Endothelial cell of umbilical vein (primary cell): ENCODE measurements around the gene CUEDC1. TPM values are rescaled to one million over a fixed set of nuclear protein-coding genes. Genes with fewer than 3 reads are reported as not detected.

Source experiments
- BruUV-seq: library from RNA; stranded (reverse); fragments of 400-500 nt; replicated peaks from 2 replicates; lab custom pipeline; 2021; lab: Mats Ljungman, UMichigan
- CTCF ChIA-PET: fragments of 300-600, 350-600 bp; sonication (Branson Sonifier 250); formaldehyde crosslinking; loops from one replicate; lab custom pipeline; 2021; ENCODE audit warnings: antibody characterized with exemption, inconsistent platforms; lab: Charles Lee
- POLR2A ChIA-PET: fragments of 300-600, 350-600 bp; sonication (Branson Sonifier 250); formaldehyde crosslinking; loops from one replicate; lab custom pipeline; 2021; ENCODE audit warnings: antibody characterized with exemption, inconsistent platforms; lab: Charles Lee
- DNase-seq: peaks from one replicate; pipeline ENCODE4 v3.0.0-alpha.2; 2011; ENCODE audit warnings: low read depth, low spot score
- FAIRE-seq: peaks from 2 replicates; lab custom pipeline; 2011; peaks lifted over from hg19 to GRCh38; lab: Jason Lieb, UNC
- H2AFZ ChIP-seq: 2 replicates; pipeline ENCODE4 v1.6.0; 2012; ENCODE audit warnings: low read depth, low read length, control low read depth, inconsistent platforms
- H3K27ac ChIP-seq: 2 replicates; pipeline ENCODE4 v1.5.1; 2011; ENCODE audit warnings: low read depth, mild to moderate bottlenecking, control low read depth, low read length, moderate library complexity; ENCODE audit not compliant: insufficient read depth
- H3K27me3 ChIP-seq, 2 experiments: 2 replicates each; pipeline versions ENCODE4 v1.6.0 to v1.6.1; 2011; ENCODE audit warnings: low read length in 2 of 2, mixed read lengths in 1 of 2; ENCODE audit not compliant: control insufficient read depth in 2 of 2, insufficient read depth in 2 of 2
- H3K36me3 ChIP-seq, 2 experiments: 2 replicates in 1 of 2; 3 replicates in 1 of 2; pipeline ENCODE4 v1.5.1; 2011; ENCODE audit warnings: low read length in 2 of 2, mild to moderate bottlenecking in 1 of 2, moderate library complexity in 1 of 2; ENCODE audit not compliant: control insufficient read depth in 2 of 2, insufficient read depth in 2 of 2; ENCODE audit errors: extremely low read depth in 1 of 2
- H3K4me1 ChIP-seq: 3 replicates; pipeline ENCODE4 v1.5.1; 2011; ENCODE audit warnings: mild to moderate bottlenecking, low read length; ENCODE audit not compliant: control insufficient read depth, insufficient read depth; ENCODE audit errors: extremely low read depth
- H3K4me2 ChIP-seq: 2 replicates; pipeline ENCODE4 v1.6.1; 2011; ENCODE audit warnings: low read length, control low read depth, mixed read lengths; ENCODE audit not compliant: insufficient read depth
- H3K4me3 ChIP-seq, 3 experiments: fragments of 200-600 bp in 1 of 3; sonication (generic), shearing (Covaris generic) in 1 of 3; replicated peaks in 1 of 3; 2 replicates each; pipeline ENCODE4 v1.5.1; 2011 to 2016; ENCODE audit warnings: control low read depth in 3 of 3, low read length in 3 of 3, mild to moderate bottlenecking in 2 of 3, inconsistent platforms in 1 of 3, low read depth in 1 of 3, moderate library complexity in 1 of 3; ENCODE audit not compliant: insufficient read depth in 1 of 3
- H3K79me2 ChIP-seq: 2 replicates; pipeline ENCODE4 v1.6.0; 2012; ENCODE audit warnings: low read length, inconsistent platforms; ENCODE audit not compliant: control insufficient read depth, insufficient read depth
- H3K9ac ChIP-seq: replicated peaks from 2 replicates; pipeline ENCODE3; 2011; ENCODE audit warnings: low read length, control low read depth; ENCODE audit not compliant: insufficient read depth; ENCODE audit errors: extremely low read depth
- H3K9me1 ChIP-seq: replicated peaks from 3 replicates; pipeline ENCODE4 v1.6.0; 2011; ENCODE audit warnings: mild to moderate bottlenecking, low read length; ENCODE audit not compliant: control insufficient read depth, insufficient read depth; ENCODE audit errors: extremely low read depth
- H3K9me3 ChIP-seq: replicated peaks from 2 replicates; pipeline ENCODE4 v1.5.1; 2012; ENCODE audit warnings: low read length, inconsistent platforms; ENCODE audit not compliant: control insufficient read depth, insufficient read depth
- H4K20me1 ChIP-seq: replicated peaks from 2 replicates; pipeline ENCODE3; 2011; ENCODE audit warnings: mild to moderate bottlenecking, low read length; ENCODE audit not compliant: control insufficient read depth, insufficient read depth; ENCODE audit errors: extremely low read depth
- EZH2 ChIP-seq: IDR thresholded peaks from 2 replicates; pipeline ENCODE4 v1.6.1; 2012; ENCODE audit warnings: borderline replicate concordance, low read depth, mild to moderate bottlenecking, moderate library complexity, low read length, inconsistent platforms; ENCODE audit not compliant: severe bottlenecking
- FOS ChIP-seq: IDR thresholded peaks from 2 replicates; pipeline ENCODE4 v1.6.1; 2011; ENCODE audit warnings: mild to moderate bottlenecking, low read length, moderate library complexity, borderline replicate concordance; ENCODE audit not compliant: insufficient read depth
- GATA2 ChIP-seq: IDR thresholded peaks from 2 replicates; pipeline ENCODE4 v1.7.0; 2011; ENCODE audit warnings: low read depth, mild to moderate bottlenecking, moderate library complexity, mixed read lengths, low read length; ENCODE audit not compliant: insufficient read length, insufficient read depth
- JUN ChIP-seq: IDR thresholded peaks from 2 replicates; pipeline ENCODE4 v1.6.1; 2011; ENCODE audit warnings: borderline replicate concordance, low read depth; ENCODE audit not compliant: insufficient read length, insufficient read depth
- MYC ChIP-seq: IDR thresholded peaks from one replicate; pipeline ENCODE4 v1.6.1; 2011; ENCODE audit warnings: mild to moderate bottlenecking, low read depth, low read length
- POLR2A ChIP-seq: IDR thresholded peaks from 2 replicates; pipeline ENCODE4 v1.6.1; 2012; ENCODE audit warnings: low read depth, mild to moderate bottlenecking, control low read depth, low read length
- POLR2AphosphoS5 ChIP-seq: IDR thresholded peaks from 2 replicates; pipeline ENCODE4 v1.6.1; 2012; ENCODE audit warnings: low read depth, mild to moderate bottlenecking, control low read depth, low read length, moderate library complexity; ENCODE audit not compliant: insufficient read depth
- dilution Hi-C: fragments of 300-500 bp; cut with MboI; formaldehyde crosslinking; loops from one replicate; pipeline ENCODE4 v1.15.0; 2019; ENCODE audit warnings: low sequenced_read_pairs; ENCODE audit not compliant: extremely low pct_ligation_motif_present
- intact Hi-C: fragments of 100-400 bp; cut with micrococcal nuclease; formaldehyde crosslinking; loops from one replicate; pipeline ENCODE4 v1.10.0; 2022
- polyA plus RNA-seq, 4 experiments: library from polyadenylated mRNA; depleted of rRNA in 3 of 4; stranded (reverse) in 3 of 4; unstranded in 1 of 4; fragments of >200 nt; gene quantifications; 2 replicates each; pipeline versions ENCODE4 v1.2.1 to v1.2.3, GENCODE V29; 2011 to 2012; ENCODE audit warnings: missing spikeins in 1 of 4
- total RNA-seq: library from RNA; stranded (reverse); gene quantifications from 2 replicates; pipeline ENCODE4 v1.2.3, GENCODE V29; 2021
- TF ChIP-seq, protein P1 (sequence below): IDR thresholded peaks from 2 replicates; pipeline ENCODE4 v1.6.1; 2011; ENCODE audit not compliant: insufficient read depth, insufficient read length
- TF ChIP-seq, protein P2 (sequence below), 2 donors: IDR thresholded peaks; 1 replicate in 1 of 2; 2 replicates in 1 of 2; pipeline ENCODE4 v1.5.1; 2011; ENCODE audit warnings: low read length in 2 of 2, mild to moderate bottlenecking in 2 of 2, moderate library complexity in 2 of 2, control low read depth in 1 of 2, inconsistent platforms in 1 of 2, low read depth in 1 of 2; ENCODE audit not compliant: insufficient read depth in 1 of 2; ENCODE audit errors: extremely low read depth in 1 of 2

The CUEDC1 gene
- total and polyA plus RNA-seq, 2 donors (not counting 3 experiments of a cell fraction or from before 2014, with no cell fraction given) = 15.8 to 27.7 TPM

DNA sequence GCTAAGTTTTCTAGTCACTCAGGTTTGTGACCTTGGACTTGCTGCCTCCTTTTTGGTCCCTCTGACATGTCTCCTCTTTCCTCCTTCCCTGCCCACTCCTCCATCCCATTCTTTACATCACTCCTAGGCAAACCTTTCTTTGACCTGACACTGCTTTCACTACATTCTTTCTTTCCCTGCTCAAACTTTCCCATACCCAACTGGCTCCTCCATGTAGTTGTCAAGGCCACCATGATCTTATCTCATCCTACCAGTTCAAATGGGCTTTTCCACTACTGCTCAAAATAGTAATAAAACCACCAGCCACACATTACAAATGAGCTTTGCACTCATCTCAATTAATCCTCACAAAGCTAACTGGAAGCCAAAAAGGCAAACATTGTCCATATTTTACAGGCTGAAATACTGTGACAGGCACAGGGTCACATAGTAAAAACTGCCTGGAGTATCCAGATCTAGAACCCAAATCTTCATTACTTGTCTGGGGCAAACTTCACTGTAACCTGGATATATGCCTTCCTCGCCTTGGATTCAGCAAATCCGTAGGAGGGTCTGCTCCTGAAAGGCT lies 119.8 kb downstream of the CUEDC1 start:
- BruUV-seq = no TSS peak
- Histone ChIP-seq H3K9me3 (no peaks in the 10 kb centered on the region), H3K27ac (no peak overlapping the region), H4K20me1 (no peaks in the 10 kb centered on the region), H3K9me1 (no peaks in the 10 kb centered on the region), H3K79me2 (no peaks in the 10 kb centered on the region), H3K27me3 (no peaks in the 10 kb centered on the region), H3K36me3 (peaks cover 0 to 7% of the 10 kb centered on the region in 2 experiments), H2AFZ (no peak overlapping the region), H3K4me1 (no peaks in the 10 kb centered on the region), H3K4me2 (no peak overlapping the region), H3K9ac (no peak overlapping the region), H3K4me3 (no peak overlapping the region)
- ChIA-PET POLR2A (no interaction called here), CTCF (interaction anchor here (1.1 to 3.8 kb wide), 6 partner anchors 17 to 705 kb away, joined by 4 to 63 read pairs (median 34); no protein-coding TSS in a partner anchor)
- DNase-seq (no peak), FAIRE-seq (no peak)
- intact Hi-C loops (no loop called here), dilution Hi-C loops (no loop called here)
- TF ChIP-seq, protein P1, sequence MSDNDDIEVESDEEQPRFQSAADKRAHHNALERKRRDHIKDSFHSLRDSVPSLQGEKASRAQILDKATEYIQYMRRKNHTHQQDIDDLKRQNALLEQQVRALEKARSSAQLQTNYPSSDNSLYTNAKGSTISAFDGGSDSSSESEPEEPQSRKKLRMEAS = no peak
- TF ChIP-seq EZH2 (no peak), POLR2A (no peak), FOS (no peak), POLR2AphosphoS5 (no peak), JUN (no peak), MYC (no peak), GATA2 (no peak)
- TF ChIP-seq, protein P2, sequence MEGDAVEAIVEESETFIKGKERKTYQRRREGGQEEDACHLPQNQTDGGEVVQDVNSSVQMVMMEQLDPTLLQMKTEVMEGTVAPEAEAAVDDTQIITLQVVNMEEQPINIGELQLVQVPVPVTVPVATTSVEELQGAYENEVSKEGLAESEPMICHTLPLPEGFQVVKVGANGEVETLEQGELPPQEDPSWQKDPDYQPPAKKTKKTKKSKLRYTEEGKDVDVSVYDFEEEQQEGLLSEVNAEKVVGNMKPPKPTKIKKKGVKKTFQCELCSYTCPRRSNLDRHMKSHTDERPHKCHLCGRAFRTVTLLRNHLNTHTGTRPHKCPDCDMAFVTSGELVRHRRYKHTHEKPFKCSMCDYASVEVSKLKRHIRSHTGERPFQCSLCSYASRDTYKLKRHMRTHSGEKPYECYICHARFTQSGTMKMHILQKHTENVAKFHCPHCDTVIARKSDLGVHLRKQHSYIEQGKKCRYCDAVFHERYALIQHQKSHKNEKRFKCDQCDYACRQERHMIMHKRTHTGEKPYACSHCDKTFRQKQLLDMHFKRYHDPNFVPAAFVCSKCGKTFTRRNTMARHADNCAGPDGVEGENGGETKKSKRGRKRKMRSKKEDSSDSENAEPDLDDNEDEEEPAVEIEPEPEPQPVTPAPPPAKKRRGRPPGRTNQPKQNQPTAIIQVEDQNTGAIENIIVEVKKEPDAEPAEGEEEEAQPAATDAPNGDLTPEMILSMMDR (IDR thresholded peaks at IDR 0.05; ENCODE audit: extremely low read depth in 1 of 2, insufficient read depth in 1 of 2, low read depth in 1 of 2, low read length in 2 of 2) = no peak
